Stomach smooth muscle (tissue), 2 donors: ENCODE measurements around the gene TECR.

ENCODE experiments used
- H3K27ac ChIP-seq: one replicate; pipeline ENCODE4 v1.7.0; 2013; ENCODE audit warnings: mild to moderate bottlenecking, low read length, inconsistent platforms
- H3K27me3 ChIP-seq, 2 donors: one replicate each; pipeline ENCODE4 v1.7.0; 2013; ENCODE audit warnings: low read length in 2 of 2; ENCODE audit not compliant: insufficient read depth in 2 of 2, control insufficient read depth in 1 of 2
- H3K36me3 ChIP-seq, 2 donors: one replicate each; pipeline ENCODE4 v1.7.0; 2013; ENCODE audit warnings: low read length in 2 of 2; ENCODE audit not compliant: control insufficient read depth in 2 of 2, insufficient read depth in 2 of 2
- H3K4me1 ChIP-seq: one replicate; pipeline ENCODE4 v1.7.0; 2013; ENCODE audit warnings: low read length; ENCODE audit not compliant: control insufficient read depth, insufficient read depth
- H3K4me3 ChIP-seq, 2 donors: one replicate each; pipeline ENCODE4 v1.7.0; 2013; ENCODE audit warnings: low read length in 2 of 2
- H3K9ac ChIP-seq, 2 donors: one replicate each; pipeline ENCODE4 v1.7.0; 2013; ENCODE audit warnings: low read length in 2 of 2, mild to moderate bottlenecking in 1 of 2
- H3K9me3 ChIP-seq, 2 donors: one replicate each; pipeline ENCODE4 v1.7.0; 2013; ENCODE audit warnings: low read length in 2 of 2; ENCODE audit not compliant: control insufficient read depth in 2 of 2
- donor health status: healthy.
- donor health status: Pancreatic carcinoma.

TECR gene

GRCh38 chr19:14511229-14511593 lies 18.2 kb upstream of the TECR start:
- Histone ChIP-seq H3K36me3 (peaks cover 17 to 24% of the 10 kb centered on the region in 2 donors), H3K9me3 (no peaks in the 10 kb centered on the region), H3K4me1 (peaks cover 18% of the 10 kb centered on the region), H3K27me3 (no peaks in the 10 kb centered on the region), H3K9ac (no peak overlapping the region), H3K4me3 (no peak overlapping the region), H3K27ac (no peak overlapping the region)

GRCh38 chr19:14512406-14512961 lies 16.9 kb upstream of the TECR start:
- Histone ChIP-seq H3K4me1 (peaks cover 30% of the 10 kb centered on the region), H3K36me3 (peaks cover 20 to 27% of the 10 kb centered on the region in 2 donors), H3K27me3 (no peaks in the 10 kb centered on the region), H3K9me3 (no peaks in the 10 kb centered on the region), H3K9ac (no peak overlapping the region), H3K27ac (no peak overlapping the region), H3K4me3 (no peak overlapping the region)

GRCh38 chr19:14514215-14514863 lies 15.1 kb upstream of the TECR start:
- H3K27me3 ChIP-seq: no peaks in the 10 kb centered on the region
- H3K9ac ChIP-seq: no peak overlapping the region
- H3K4me3 ChIP-seq: no peak overlapping the region
- no peak overlapping the region for H3K27ac ChIP-seq
- H3K4me1 ChIP-seq: peaks cover 34% of the 10 kb centered on the region
- H3K9me3 ChIP-seq: no peaks in the 10 kb centered on the region
- H3K36me3 ChIP-seq: peaks cover 20 to 27% of the 10 kb centered on the region in 2 donors

- peaks cover 34% of the 10 kb centered on the region for H3K4me1 ChIP-seq
- H3K9me3 ChIP-seq: no peaks in the 10 kb centered on the region
- peaks cover 20 to 27% of the 10 kb centered on the region in 2 donors for H3K36me3 ChIP-seq
- no peak overlapping the region for H3K27ac ChIP-seq
- H3K4me3 ChIP-seq: peak overlapping the region; percentile 88 to 92
- H3K27me3 ChIP-seq: no peaks in the 10 kb centered on the region
- no peak overlapping the region for H3K9ac ChIP-seq
Observed at GRCh38 chr19:14515501-14516047, 13.8 kb upstream of the TECR start.

GRCh38 chr19:14516048-14516534 lies 13.3 kb upstream of the TECR start:
- Histone ChIP-seq H3K36me3 (peaks cover 20 to 27% of the 10 kb centered on the region in 2 donors), H3K4me1 (peaks cover 34% of the 10 kb centered on the region), H3K27ac (no peak overlapping the region), H3K4me3 (peak overlapping the region; percentile 88 to 92), H3K9me3 (no peaks in the 10 kb centered on the region), H3K9ac (peak overlapping the region in 1 of 2 donors; percentile 99), H3K27me3 (no peaks in the 10 kb centered on the region)

GRCh38 chr19:14516746-14517438 lies 12.5 kb upstream of the TECR start:
- Histone ChIP-seq H3K4me1 (peaks cover 34% of the 10 kb centered on the region), H3K9me3 (no peaks in the 10 kb centered on the region), H3K27ac (peak overlapping the region; percentile 95), H3K36me3 (peaks cover 20 to 27% of the 10 kb centered on the region in 2 donors), H3K4me3 (peak overlapping the region; percentile 88 to 92), H3K27me3 (no peaks in the 10 kb centered on the region), H3K9ac (peak overlapping the region; percentile 78 to 99)

GRCh38 chr19:14517446-14517839 lies 12.0 kb upstream of the TECR start:
- Histone ChIP-seq H3K4me3 (peak overlapping the region; percentile 88 to 92), H3K27ac (peak overlapping the region; percentile 95), H3K36me3 (peaks cover 20 to 27% of the 10 kb centered on the region in 2 donors), H3K9me3 (no peaks in the 10 kb centered on the region), H3K9ac (peak overlapping the region; percentile 78 to 99), H3K4me1 (peaks cover 34% of the 10 kb centered on the region), H3K27me3 (no peaks in the 10 kb centered on the region)

GRCh38 chr19:14517840-14518505 lies 11.4 kb upstream of the TECR start, which contains the start of gene DNAJB1:
TSS of gene DNAJB1 (minus strand) at chr19:14518397. CDS start at chr19:14518349, 48 bp downstream.
- Histone ChIP-seq H3K36me3 (peaks cover 20 to 25% of the 10 kb centered on the region in 2 donors), H3K9ac (peak within 1 kb of the TSS; percentile 97 to 99), H3K27ac (peak within 1 kb of the TSS; percentile 95), H3K4me1 (peaks cover 34% of the 10 kb centered on the region), H3K27me3 (no peaks in the 10 kb centered on the region), H3K4me3 (peak within 1 kb of the TSS; percentile 92), H3K9me3 (no peaks in the 10 kb centered on the region)

- Histone ChIP-seq H3K27me3 (no peaks in the 10 kb centered on the region), H3K9me3 (no peaks in the 10 kb centered on the region), H3K4me1 (peaks cover 31% of the 10 kb centered on the region), H3K27ac (peak overlapping the region; percentile 91), H3K4me3 (peak overlapping the region; percentile 78 to 83), H3K36me3 (peaks cover 20 to 21% of the 10 kb centered on the region in 2 donors), H3K9ac (no peak overlapping the region)
Observed at GRCh38 chr19:14519245-14519859, 10.0 kb upstream of the TECR start.

- H3K4me3 ChIP-seq: no peak overlapping the region
- peaks cover 29% of the 10 kb centered on the region for H3K4me1 ChIP-seq
- no peaks in the 10 kb centered on the region for H3K9me3 ChIP-seq
- no peaks in the 10 kb centered on the region for H3K27me3 ChIP-seq
- H3K9ac ChIP-seq: no peak overlapping the region
- H3K36me3 ChIP-seq: peaks cover 14 to 15% of the 10 kb centered on the region in 2 donors
- no peak overlapping the region for H3K27ac ChIP-seq
Observed at GRCh38 chr19:14519860-14520407, 9.5 kb upstream of the TECR start.
